Gastroesophageal sphincter (tissue), 4 donors: ENCODE measurements around the gene PPP1R12C. TPM values are rescaled to one million over a fixed set of nuclear protein-coding genes. Genes with fewer than 3 reads are reported as not detected.

ENCODE experiments used
- ATAC-seq: fragments of 150-250 bp; one replicate; pipeline ENCODE4 v1.9.1; 2016; ENCODE audit warnings: mild to moderate bottlenecking, moderate library complexity
- H3K27ac ChIP-seq, 4 donors: fragments of 200-600 bp; sonication (generic) in 3 of 4; 1 replicate in 3 of 4; 2 replicates in 1 of 4; pipeline ENCODE4 v1.5.1; 2016 to 2019
- H3K27me3 ChIP-seq: fragments of 200-600 bp; sonication (generic); one replicate; pipeline ENCODE4 v1.5.1; 2019
- H3K36me3 ChIP-seq, 2 donors: fragments of 200-600 bp; sonication (generic); one replicate each; pipeline ENCODE4 v1.5.1; 2019; ENCODE audit warnings: control low read depth in 1 of 2
- H3K4me1 ChIP-seq, 3 donors: fragments of 200-600 bp; sonication (generic); 1 replicate in 2 of 3; 2 replicates in 1 of 3; pipeline ENCODE4 v1.5.1; 2016 to 2019; ENCODE audit warnings: control low read depth in 2 of 3
- H3K4me3 ChIP-seq, 2 donors: fragments of 200-600 bp; sonication (generic); one replicate each; pipeline ENCODE4 v1.5.1; 2019; ENCODE audit warnings: mild to moderate bottlenecking in 1 of 2, moderate library complexity in 1 of 2
- H3K9me3 ChIP-seq, 3 donors: fragments of 200-600 bp; sonication (generic); one replicate each; pipeline ENCODE4 v1.5.1; 2017 to 2019; ENCODE audit warnings: control low read depth in 2 of 3
- EP300 ChIP-seq: sonication (generic); formaldehyde crosslinking; IDR thresholded peaks from one replicate; pipeline ENCODE4 v1.6.1; 2017; ENCODE audit warnings: antibody characterized with exemption, mild to moderate bottlenecking
- POLR2A ChIP-seq, 2 donors: fragments of 450-650 bp; IDR thresholded peaks; one replicate each; pipeline ENCODE4 v1.6.1; 2017; ENCODE audit warnings: antibody characterized with exemption in 2 of 2, mild to moderate bottlenecking in 2 of 2, moderate library complexity in 1 of 2
- POLR2AphosphoS5 ChIP-seq: sonication (generic); formaldehyde crosslinking; IDR thresholded peaks from one replicate; pipeline ENCODE4 v1.6.1; 2017; ENCODE audit warnings: antibody characterized with exemption
- WGBS, 2 donors: methylation state at CpG; one replicate each; pipeline ENCODE4 v1.1.5; 2018; ENCODE audit warnings: low coverage in 1 of 2; 5-methylcytosine and 5-hydroxymethylcytosine counted together
- small RNA-seq, 4 donors: library from RNA; depleted of rRNA; stranded (forward); fragments of <200 nt; gene quantifications; one replicate each; pipeline ENCODE3, GENCODE V24; 2016
- total RNA-seq, 4 donors: library from RNA; depleted of rRNA; stranded (reverse); fragments of >200 nt; gene quantifications; one replicate each; pipeline ENCODE4 v1.1.0, GENCODE V29; 2016
- TF ChIP-seq, protein P1 (sequence below), 4 experiments: fragments of 200-600 bp in 2 of 4; fragments of 450-650 bp in 2 of 4; sonication (generic) in 1 of 4; IDR thresholded peaks; one replicate each; pipeline ENCODE4 v1.5.1; 2017 to 2019; ENCODE audit warnings: antibody characterized with exemption in 4 of 4, mild to moderate bottlenecking in 2 of 4, moderate library complexity in 2 of 4

PPP1R12C gene
- total RNA-seq, 4 donors from 2014 or later = 268 to 479 (median 276) TPM

DNA sequence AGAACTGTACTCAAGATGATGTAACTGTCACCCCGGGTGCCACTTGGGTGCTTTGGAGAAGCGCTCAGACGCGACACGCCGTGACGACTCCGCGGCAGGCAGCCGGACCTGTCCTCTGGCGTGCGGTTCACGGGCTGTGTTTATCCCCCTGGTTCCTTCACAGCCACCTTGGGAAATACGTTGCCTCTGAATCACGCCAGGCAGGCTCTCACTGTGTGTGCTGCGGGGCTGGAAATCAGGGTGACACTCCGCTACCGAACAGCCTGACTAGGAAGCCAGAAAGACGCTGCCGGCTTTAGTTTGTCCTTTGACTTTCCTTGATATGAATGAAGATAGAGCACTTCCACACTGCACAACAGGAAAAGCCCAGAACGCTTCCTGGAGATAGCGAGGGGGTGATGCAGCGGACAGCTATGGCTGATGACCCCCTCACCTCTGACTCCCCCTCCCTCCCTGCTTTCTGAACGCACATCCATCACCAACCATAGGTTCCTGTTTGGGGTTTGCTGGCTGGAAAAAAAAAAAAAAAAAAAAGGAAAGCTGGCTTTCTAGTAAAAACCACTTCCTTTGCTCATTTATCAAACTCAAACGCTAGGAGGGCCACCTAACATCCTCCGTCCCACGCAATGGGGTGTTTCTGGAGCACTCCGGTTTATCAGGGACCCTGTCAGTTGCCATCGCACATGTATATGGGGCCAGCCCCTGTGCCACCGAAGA lies 75.7 kb downstream of the PPP1R12C start:
- Histone ChIP-seq H3K4me1 (no peaks in the 10 kb centered on the region), H3K27me3 (no peaks in the 10 kb centered on the region), H3K4me3 (no peak overlapping the region), H3K9me3 (no peaks in the 10 kb centered on the region), H3K27ac (no peak overlapping the region), H3K36me3 (peaks cover 0 to 61% of the 10 kb centered on the region in 2 donors)
- WGBS, 2 donors = 44 to 62% methylated on average over 7 to 10 of the region's 30 CpGs
- TF ChIP-seq, protein P1, sequence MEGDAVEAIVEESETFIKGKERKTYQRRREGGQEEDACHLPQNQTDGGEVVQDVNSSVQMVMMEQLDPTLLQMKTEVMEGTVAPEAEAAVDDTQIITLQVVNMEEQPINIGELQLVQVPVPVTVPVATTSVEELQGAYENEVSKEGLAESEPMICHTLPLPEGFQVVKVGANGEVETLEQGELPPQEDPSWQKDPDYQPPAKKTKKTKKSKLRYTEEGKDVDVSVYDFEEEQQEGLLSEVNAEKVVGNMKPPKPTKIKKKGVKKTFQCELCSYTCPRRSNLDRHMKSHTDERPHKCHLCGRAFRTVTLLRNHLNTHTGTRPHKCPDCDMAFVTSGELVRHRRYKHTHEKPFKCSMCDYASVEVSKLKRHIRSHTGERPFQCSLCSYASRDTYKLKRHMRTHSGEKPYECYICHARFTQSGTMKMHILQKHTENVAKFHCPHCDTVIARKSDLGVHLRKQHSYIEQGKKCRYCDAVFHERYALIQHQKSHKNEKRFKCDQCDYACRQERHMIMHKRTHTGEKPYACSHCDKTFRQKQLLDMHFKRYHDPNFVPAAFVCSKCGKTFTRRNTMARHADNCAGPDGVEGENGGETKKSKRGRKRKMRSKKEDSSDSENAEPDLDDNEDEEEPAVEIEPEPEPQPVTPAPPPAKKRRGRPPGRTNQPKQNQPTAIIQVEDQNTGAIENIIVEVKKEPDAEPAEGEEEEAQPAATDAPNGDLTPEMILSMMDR (IDR thresholded peaks at IDR 0.05) = no peak
- TF ChIP-seq POLR2A (IDR thresholded peaks at IDR 0.05) (no peak), POLR2AphosphoS5 (no peak), EP300 (no peak)
- no peak for ATAC-seq

DNA sequence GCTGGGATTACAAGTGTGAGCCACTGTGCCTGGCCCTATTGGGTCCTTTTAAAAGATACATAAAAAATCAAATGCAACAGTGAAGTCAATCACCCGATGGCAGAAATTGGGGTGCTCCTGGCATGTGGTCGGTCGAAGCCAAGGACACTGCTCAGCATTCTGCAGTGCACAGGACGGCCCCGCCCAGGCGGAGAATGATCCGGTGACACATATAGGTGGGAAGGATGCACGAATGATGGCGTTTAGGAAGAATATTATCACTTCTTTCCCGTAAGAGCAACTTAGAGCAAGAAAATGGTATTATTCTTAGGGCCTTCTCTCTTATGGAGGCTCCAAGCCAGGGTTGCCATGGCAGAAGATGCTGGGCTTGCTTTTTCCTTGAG lies 76.2 kb downstream of the PPP1R12C start:
- Histone ChIP-seq H3K27me3 (no peaks in the 10 kb centered on the region), H3K27ac (no peak overlapping the region), H3K9me3 (no peaks in the 10 kb centered on the region), H3K4me3 (no peak overlapping the region), H3K4me1 (no peaks in the 10 kb centered on the region), H3K36me3 (peaks cover 0 to 55% of the 10 kb centered on the region in 2 donors)
- WGBS, 2 donors = 73 to 84% methylated on average over 4 to 10 of the region's 10 CpGs
- ATAC-seq = no peak
- TF ChIP-seq EP300 = no peak
- no peak for TF ChIP-seq POLR2A (IDR thresholded peaks at IDR 0.05)
- no peak for TF ChIP-seq POLR2AphosphoS5
- TF ChIP-seq, protein P1 (IDR thresholded peaks at IDR 0.05) = no peak

Small RNA genes within 50 kb of the gene (small RNA-seq; reads per million reads assigned to genes)
- gene MIR7975 (0 reads per million in 4 donors), gene RF01210 (0 reads per million in 4 donors)

Other genes with a start within 250 kb of the PPP1R12C start
- gene FCAR, start 243.4 kb downstream of the PPP1R12C start, total RNA-seq = 1 to 10 TPM in 2 of 4 donors, not detected in 2; 2.7 to 4.9 TPM
- not detected for gene NCR1, start 211.5 kb downstream of the PPP1R12C start, total RNA-seq
- gene NLRP7, start 170.1 kb downstream of the PPP1R12C start, total RNA-seq = not detected
- 1 to 10 TPM in 1 of 4 donors, under 1 TPM in 1, not detected in 2; 0.15 to 1.1 TPM for gene NLRP2, start 151.3 kb downstream of the PPP1R12C start, total RNA-seq
- not detected for gene GP6, start 79.4 kb downstream of the PPP1R12C start, total RNA-seq
- 10 to 100 TPM in 3 of 4 donors, 1 to 10 TPM in 1; 10.0 to 15.6 (median 13.9) TPM for gene RDH13, start 54.5 kb downstream of the PPP1R12C start, total RNA-seq
- gene EPS8L1, start 41.8 kb downstream of the PPP1R12C start, total RNA-seq = 10 to 100 TPM in 1 of 4 donors, 1 to 10 TPM in 3; 2.2 to 10.5 (median 2.5) TPM
- 1 to 10 TPM in 1 of 4 donors, not detected in 3; 4.4 TPM for gene TNNT1, start 31.6 kb upstream of the PPP1R12C start, total RNA-seq
- not detected for gene TNNI3, start 40.1 kb upstream of the PPP1R12C start, total RNA-seq
- under 1 TPM in 2 of 4 donors, not detected in 2; 0.42 to 0.52 TPM for gene DNAAF3, start 49.0 kb upstream of the PPP1R12C start, total RNA-seq
- gene SYT5, start 62.7 kb upstream of the PPP1R12C start, total RNA-seq = under 1 TPM in 1 of 4 donors, not detected in 3; 0.13 TPM
- gene PTPRH, start 91.9 kb upstream of the PPP1R12C start, total RNA-seq = 1 to 10 TPM in 3 of 4 donors, under 1 TPM in 1; 0.54 to 4.0 (median 1.4) TPM
- 1 to 10 TPM in 3 of 4 donors, not detected in 1; 1.7 to 3.8 (median 1.8) TPM for gene TMEM86B, start 111.1 kb upstream of the PPP1R12C start, total RNA-seq
- gene PPP6R1, start 141.4 kb upstream of the PPP1R12C start, total RNA-seq = 10 to 100 TPM; 32.6 to 79.4 (median 34.0) TPM
- gene HSPBP1, start 162.5 kb upstream of the PPP1R12C start, total RNA-seq = 10 to 100 TPM; 20.9 to 37.1 (median 26.5) TPM
- 10 to 100 TPM in 1 of 4 donors, 1 to 10 TPM in 3; 4.0 to 19.8 (median 8.8) TPM for gene BRSK1, start 166.4 kb upstream of the PPP1R12C start, total RNA-seq
- gene TMEM150B, start 207.7 kb upstream of the PPP1R12C start, total RNA-seq = 10 to 100 TPM in 1 of 4 donors, 1 to 10 TPM in 2, not detected in 1; 2.2 to 12.4 (median 3.3) TPM
- gene KMT5C, start 222.2 kb upstream of the PPP1R12C start, total RNA-seq = 10 to 100 TPM in 2 of 4 donors, 1 to 10 TPM in 2; 3.4 to 11.2 (median 9.2) TPM
- gene COX6B2, start 237.1 kb upstream of the PPP1R12C start, total RNA-seq = not detected
- not detected for gene GARIN5B, start 245.6 kb upstream of the PPP1R12C start, total RNA-seq